ENCODE measurements around the gene SEMA6B. TPM values are rescaled to one million over a fixed set of nuclear protein-coding genes. Genes with fewer than 3 reads are reported as not detected.
"Not testable (repeated sequence)": the region's sequence is repeated elsewhere in the genome, so short reads cannot be mapped to it uniquely, and the experiment has no call there.

The SEMA6B gene
- total and polyA plus RNA-seq, 3 experiments from 2014 or later, result 0.55 to 0.91 TPM; not detected in 1

- Mint-ChIP-seq H3K27ac (no peak overlapping the region), H3K4me1 (peaks cover 0 to 5% (median 0%) of the 10 kb centered on the region in 3 donors), H3K9me3 (peaks cover 0 to 4% (median 0%) of the 10 kb centered on the region in 5 donors), H3K36me3 (no peaks in the 10 kb centered on the region), H3K4me3 (no peak overlapping the region), H3K27me3 (peaks cover 7 to 22% of the 10 kb centered on the region in 2 donors)
- Histone ChIP-seq H3K4me3 (ENCODE audit: low read length) (no peak overlapping the region), H3K27me3 (ENCODE audit: insufficient read depth, low read length, poor library complexity, severe bottlenecking) (no peaks in the 10 kb centered on the region), H3K9me3 (ENCODE audit: low read length) (no peaks in the 10 kb centered on the region), H3K27ac (ENCODE audit: low read depth, low read length) (no peak overlapping the region), H3K4me1 (ENCODE audit: insufficient read depth, low read length) (no peaks in the 10 kb centered on the region), H3K36me3 (ENCODE audit: insufficient read depth, low read length) (no peaks in the 10 kb centered on the region)
- POLR2A ChIA-PET, result no interaction called here
- CTCF ChIA-PET, result no interaction called here
- no peak for DNase-seq
These were observed 16.3 kb downstream of the SEMA6B start for GRCh38 chr19:4542896-4543841.

GRCh38 chr19:4541806-4542145 lies 17.7 kb downstream of the SEMA6B start:
- H3K27me3 Mint-ChIP-seq, result peaks cover 7 to 30% of the 10 kb centered on the region in 2 donors
- H3K36me3 ChIP-seq (ENCODE audit: insufficient read depth, low read length); H3K27ac ChIP-seq (ENCODE audit: low read depth, low read length); H3K36me3 Mint-ChIP-seq; H3K4me3 ChIP-seq (ENCODE audit: low read length); H3K9me3 ChIP-seq (ENCODE audit: low read length); H3K4me1 ChIP-seq (ENCODE audit: insufficient read depth, low read length); H3K27me3 ChIP-seq (ENCODE audit: insufficient read depth, low read length, poor library complexity, severe bottlenecking); DNase-seq; H3K9me3 Mint-ChIP-seq; H3K4me1 Mint-ChIP-seq; H3K4me3 Mint-ChIP-seq; POLR2A ChIA-PET; H3K27ac Mint-ChIP-seq: not testable (repeated sequence)
- CTCF ChIA-PET, result interaction anchor here (0.7 kb wide), 1 partner anchor 95 kb away, joined by 3 read pairs; no protein-coding TSS in a partner anchor

- Histone ChIP-seq H3K4me3 (ENCODE audit: low read length) (no peak overlapping the region), H3K4me1 (ENCODE audit: insufficient read depth, low read length) (no peaks in the 10 kb centered on the region)
- POLR2A ChIA-PET, result no interaction called here
These were observed 18.2 kb downstream of the SEMA6B start for GRCh38 chr19:4541114-4541805.

GRCh38 chr19:4539693-4540581 lies 19.5 kb downstream of the SEMA6B start, which contains the start of gene LRG1:
TSS of gene LRG1 (minus strand) at chr19:4540036. CDS start at chr19:4540013, 23 bp downstream.
- H3K9me3 Mint-ChIP-seq, result peaks cover 0 to 4% (median 0%) of the 10 kb centered on the region in 5 donors
- POLR2A ChIA-PET, result no interaction called here

More at GRCh38 chr19:4541114-4541805, 18.2 kb downstream of the SEMA6B start:
- H3K27ac Mint-ChIP-seq, result no peak overlapping the region
- H3K36me3 Mint-ChIP-seq, result no peaks in the 10 kb centered on the region
- peaks cover 0 to 4% (median 0%) of the 10 kb centered on the region in 5 donors for H3K9me3 Mint-ChIP-seq
- H3K4me1 Mint-ChIP-seq, result peaks cover 0 to 5% (median 0%) of the 10 kb centered on the region in 3 donors
- Histone ChIP-seq H3K27ac (ENCODE audit: low read depth, low read length) (no peak overlapping the region), H3K36me3 (ENCODE audit: insufficient read depth, low read length) (no peaks in the 10 kb centered on the region), H3K9me3 (ENCODE audit: low read length) (no peaks in the 10 kb centered on the region), H3K27me3 (ENCODE audit: insufficient read depth, low read length, poor library complexity, severe bottlenecking) (no peaks in the 10 kb centered on the region)
- H3K27me3 Mint-ChIP-seq, result peaks cover 7 to 30% of the 10 kb centered on the region in 2 donors
- CTCF ChIA-PET, result interaction anchor here (1.0 kb wide), 1 partner anchor 18 kb away, joined by 3 read pairs; no protein-coding TSS in a partner anchor
- no peak overlapping the region for H3K4me3 Mint-ChIP-seq
- no peak for DNase-seq

GRCh38 chr19:4539169-4539692 lies 20.3 kb downstream of the SEMA6B start:
- Histone ChIP-seq H3K9me3 (ENCODE audit: low read length) (no peaks in the 10 kb centered on the region), H3K27ac (ENCODE audit: low read depth, low read length) (peak overlapping the region; percentile 59), H3K36me3 (ENCODE audit: insufficient read depth, low read length) (no peaks in the 10 kb centered on the region), H3K27me3 (ENCODE audit: insufficient read depth, low read length, poor library complexity, severe bottlenecking) (no peaks in the 10 kb centered on the region), H3K4me3 (ENCODE audit: low read length) (no peak overlapping the region), H3K4me1 (ENCODE audit: insufficient read depth, low read length) (peaks cover 4% of the 10 kb centered on the region)
- H3K27me3 Mint-ChIP-seq, result peaks cover 10 to 32% of the 10 kb centered on the region in 2 donors
- H3K4me1 Mint-ChIP-seq, result peaks cover 4 to 9% (median 5%) of the 10 kb centered on the region in 3 donors
- H3K9me3 Mint-ChIP-seq, result peaks cover 0 to 4% (median 0%) of the 10 kb centered on the region in 5 donors
- CTCF ChIA-PET, result interaction anchor here (0.6 kb wide), 1 partner anchor 57 kb away, joined by 3 read pairs; no protein-coding TSS in a partner anchor
- no peak overlapping the region for H3K4me3 Mint-ChIP-seq
- H3K36me3 Mint-ChIP-seq, result no peaks in the 10 kb centered on the region
- POLR2A ChIA-PET, result no interaction called here
- no peak for DNase-seq
- no peak overlapping the region for H3K27ac Mint-ChIP-seq

More at GRCh38 chr19:4539693-4540581, 19.5 kb downstream of the SEMA6B start, which contains the start of gene LRG1:
- H3K4me1 ChIP-seq (ENCODE audit: insufficient read depth, low read length), result peaks cover 4% of the 10 kb centered on the region
- peaks cover 10 to 32% of the 10 kb centered on the region in 2 donors for H3K27me3 Mint-ChIP-seq
- no peak within 1 kb of the TSS for H3K27ac Mint-ChIP-seq
- no peaks in the 10 kb centered on the region for H3K27me3 ChIP-seq (ENCODE audit: insufficient read depth, low read length, poor library complexity, severe bottlenecking)
- H3K4me3 ChIP-seq (ENCODE audit: low read length), result no peak within 1 kb of the TSS
- peak within 1 kb of the TSS; percentile 59 for H3K27ac ChIP-seq (ENCODE audit: low read depth, low read length)
- H3K36me3 ChIP-seq (ENCODE audit: insufficient read depth, low read length), result no peaks in the 10 kb centered on the region
- CTCF ChIA-PET, result interaction anchor here (1.0 kb wide), 1 partner anchor 16 kb away, joined by 3 read pairs; no protein-coding TSS in a partner anchor
- peaks cover 2 to 9% (median 5%) of the 10 kb centered on the region in 3 donors for H3K4me1 Mint-ChIP-seq
- no peak for DNase-seq
- no peaks in the 10 kb centered on the region for H3K36me3 Mint-ChIP-seq
- no peak within 1 kb of the TSS for H3K4me3 Mint-ChIP-seq
- H3K9me3 ChIP-seq (ENCODE audit: low read length), result no peaks in the 10 kb centered on the region

- CTCF ChIA-PET, result interaction anchor here (0.6 kb wide), 1 partner anchor 56 kb away, joined by 3 read pairs; no protein-coding TSS in a partner anchor
- peaks cover 4% of the 10 kb centered on the region for H3K4me1 ChIP-seq (ENCODE audit: insufficient read depth, low read length)
- no peak overlapping the region for H3K27ac ChIP-seq (ENCODE audit: low read depth, low read length)
- H3K36me3 Mint-ChIP-seq, result no peaks in the 10 kb centered on the region
- peaks cover 10 to 32% of the 10 kb centered on the region in 2 donors for H3K27me3 Mint-ChIP-seq
- H3K4me3 ChIP-seq (ENCODE audit: low read length), result no peak overlapping the region
- no peaks in the 10 kb centered on the region for H3K27me3 ChIP-seq (ENCODE audit: insufficient read depth, low read length, poor library complexity, severe bottlenecking)
- POLR2A ChIA-PET, result no interaction called here
- peaks cover 4 to 9% (median 5%) of the 10 kb centered on the region in 3 donors for H3K4me1 Mint-ChIP-seq
- no peaks in the 10 kb centered on the region for H3K36me3 ChIP-seq (ENCODE audit: insufficient read depth, low read length)
- H3K9me3 Mint-ChIP-seq, result peaks cover 0 to 4% (median 0%) of the 10 kb centered on the region in 5 donors
- DNase-seq, result no peak
- H3K9me3 ChIP-seq (ENCODE audit: low read length), result no peaks in the 10 kb centered on the region
- H3K27ac Mint-ChIP-seq, result no peak overlapping the region
- H3K4me3 Mint-ChIP-seq, result no peak overlapping the region
These were observed 20.9 kb downstream of the SEMA6B start for GRCh38 chr19:4538601-4538954.

- Histone ChIP-seq H3K4me1 (ENCODE audit: insufficient read depth, low read length) (peaks cover 4% of the 10 kb centered on the region), H3K27me3 (ENCODE audit: insufficient read depth, low read length, poor library complexity, severe bottlenecking) (no peaks in the 10 kb centered on the region), H3K27ac (ENCODE audit: low read depth, low read length) (no peak overlapping the region), H3K9me3 (ENCODE audit: low read length) (no peaks in the 10 kb centered on the region), H3K4me3 (ENCODE audit: low read length) (no peak overlapping the region), H3K36me3 (ENCODE audit: insufficient read depth, low read length) (no peaks in the 10 kb centered on the region)
- no peak for DNase-seq
- ChIA-PET CTCF (no interaction called here), POLR2A (no interaction called here)
- no peak overlapping the region for H3K4me3 Mint-ChIP-seq
- H3K9me3 Mint-ChIP-seq, result peaks cover 0 to 4% (median 0%) of the 10 kb centered on the region in 5 donors
- no peaks in the 10 kb centered on the region for H3K36me3 Mint-ChIP-seq
- H3K27me3 Mint-ChIP-seq, result peaks cover 10 to 32% of the 10 kb centered on the region in 2 donors
- H3K27ac Mint-ChIP-seq, result no peak overlapping the region
- H3K4me1 Mint-ChIP-seq, result peaks cover 4 to 9% (median 5%) of the 10 kb centered on the region in 3 donors
These were observed 21.4 kb downstream of the SEMA6B start for GRCh38 chr19:4537953-4538600.

All from CD8-positive, alpha-beta memory T cell (primary cell).